Activated naive CD8-positive, alpha-beta T cell treated with anti-CD3 and anti-CD28 coated beads, Interleukin-2, amount 50 U/mL, for 24 hours (primary cell): ENCODE data around the gene KLF1.
A peak's percentile ranks its signal among the peaks of the same experiment; 100 is the strongest.

Experiments
- ATAC-seq: fragments of 150-1000 bp; cut with Tn5 transposase; one replicate; pipeline ENCODE4 v1.10.0; 2021
- DNase-seq: peaks from one replicate; pipeline ENCODE4 v3.0.0; 2021
- H3K27ac Mint-ChIP-seq: one replicate; pipeline ENCODE4 v1.8.0; 2021; ENCODE audit warnings: mild to moderate bottlenecking, mixed read lengths
- H3K27me3 Mint-ChIP-seq: one replicate; pipeline ENCODE4 v1.8.0; 2021; ENCODE audit warnings: mixed read lengths
- H3K36me3 Mint-ChIP-seq: one replicate; pipeline ENCODE4 v1.8.0; 2021; ENCODE audit warnings: low read depth, mixed read lengths
- H3K4me1 Mint-ChIP-seq: one replicate; pipeline ENCODE4 v1.8.0; 2021; ENCODE audit warnings: mixed read lengths
- H3K4me3 Mint-ChIP-seq: one replicate; pipeline ENCODE4 v1.8.0; 2021; ENCODE audit warnings: mild to moderate bottlenecking, moderate library complexity, mixed read lengths
- H3K9me3 Mint-ChIP-seq: one replicate; pipeline ENCODE4 v1.8.0; 2021; ENCODE audit warnings: mixed read lengths

KLF1 gene

GRCh38 chr19:12840091-12841079, 46.6 kb downstream of the KLF1 start:
- Mint-ChIP-seq H3K4me1 (peaks cover 26% of the 10 kb centered on the region), H3K4me3 (no peak overlapping the region), H3K9me3 (no peaks in the 10 kb centered on the region), H3K27ac (no peak overlapping the region), H3K27me3 (peaks cover 76% of the 10 kb centered on the region), H3K36me3 (no peaks in the 10 kb centered on the region)
- ATAC-seq = no peak
- peak; percentile 71 for DNase-seq

GRCh38 chr19:12838886-12839756, 47.9 kb downstream of the KLF1 start:
- H3K4me3 Mint-ChIP-seq = peak overlapping the region; percentile 70
- ATAC-seq (no peak), DNase-seq (peak; percentile 13)
- peaks cover 79% of the 10 kb centered on the region for H3K27me3 Mint-ChIP-seq
- H3K4me1 Mint-ChIP-seq = peaks cover 30% of the 10 kb centered on the region
- H3K9me3 Mint-ChIP-seq = no peaks in the 10 kb centered on the region
- no peaks in the 10 kb centered on the region for H3K36me3 Mint-ChIP-seq
- H3K27ac Mint-ChIP-seq = no peak overlapping the region

- DNase-seq (peak; percentile 64), ATAC-seq (peak; percentile 68)
- Mint-ChIP-seq H3K9me3 (no peaks in the 10 kb centered on the region), H3K36me3 (no peaks in the 10 kb centered on the region), H3K4me1 (peaks cover 31% of the 10 kb centered on the region), H3K27ac (no peak within 1 kb of the TSS), H3K4me3 (peak within 1 kb of the TSS; percentile 70), H3K27me3 (peaks cover 76% of the 10 kb centered on the region)
Observed at GRCh38 chr19:12838182-12838885, 48.7 kb downstream of the KLF1 start, which contains the start of gene MAST1. TSS of gene MAST1 (plus strand) at chr19:12838515. CDS start at chr19:12838573, 58 bp downstream.

- DNase-seq (no peak), ATAC-seq (peak; percentile 45)
- Mint-ChIP-seq H3K9me3 (no peaks in the 10 kb centered on the region), H3K27me3 (peaks cover 78% of the 10 kb centered on the region), H3K4me3 (no peak overlapping the region), H3K36me3 (no peaks in the 10 kb centered on the region), H3K27ac (no peak overlapping the region), H3K4me1 (peaks cover 40% of the 10 kb centered on the region)
Observed at GRCh38 chr19:12837225-12837624, 49.8 kb downstream of the KLF1 start.

GRCh38 chr19:12836529-12836863, 50.5 kb downstream of the KLF1 start:
- DNase-seq = no peak
- Mint-ChIP-seq H3K4me3 (no peak overlapping the region), H3K4me1 (peaks cover 38% of the 10 kb centered on the region), H3K9me3 (no peaks in the 10 kb centered on the region), H3K27ac (no peak overlapping the region), H3K27me3 (peaks cover 79% of the 10 kb centered on the region), H3K36me3 (no peaks in the 10 kb centered on the region)
- ATAC-seq = no peak

GRCh38 chr19:12834976-12835757, 51.8 kb downstream of the KLF1 start:
- H3K27me3 Mint-ChIP-seq = peaks cover 78% of the 10 kb centered on the region
- no peak overlapping the region for H3K27ac Mint-ChIP-seq
- H3K9me3 Mint-ChIP-seq = no peaks in the 10 kb centered on the region
- no peaks in the 10 kb centered on the region for H3K36me3 Mint-ChIP-seq
- H3K4me3 Mint-ChIP-seq = peak overlapping the region; percentile 59
- peak; percentile 39 for DNase-seq
- ATAC-seq = no peak
- peaks cover 28% of the 10 kb centered on the region for H3K4me1 Mint-ChIP-seq

- Mint-ChIP-seq H3K27ac (no peak within 1 kb of the TSS), H3K36me3 (no peaks in the 10 kb centered on the region), H3K4me1 (peaks cover 28% of the 10 kb centered on the region), H3K4me3 (peak within 1 kb of the TSS; percentile 59), H3K9me3 (no peaks in the 10 kb centered on the region), H3K27me3 (peaks cover 78% of the 10 kb centered on the region)
- ATAC-seq (no peak), DNase-seq (peak; percentile 14)
Observed at GRCh38 chr19:12834566-12834943, 52.4 kb downstream of the KLF1 start, which contains the start of gene RTBDN. TSS of gene RTBDN (minus strand) at chr19:12834579. CDS start at chr19:12829979, 4,600 bp downstream.
